NCI-H1694 treated with DMSO at 0.1 percent for 48 hours (cell line): Measurements from ENCODE around the gene IGFBP4.
A peak's percentile ranks its signal among the peaks of the same experiment; 100 is the strongest.
"Not testable (repeated sequence)": the region's sequence is repeated elsewhere in the genome, so short reads cannot be mapped to it uniquely, and the experiment has no call there.

Experiments
- DNase-seq: peaks from one replicate; lab custom pipeline; 2025; lab: John Stamatoyannopoulos, UW

The IGFBP4 gene

DNA sequence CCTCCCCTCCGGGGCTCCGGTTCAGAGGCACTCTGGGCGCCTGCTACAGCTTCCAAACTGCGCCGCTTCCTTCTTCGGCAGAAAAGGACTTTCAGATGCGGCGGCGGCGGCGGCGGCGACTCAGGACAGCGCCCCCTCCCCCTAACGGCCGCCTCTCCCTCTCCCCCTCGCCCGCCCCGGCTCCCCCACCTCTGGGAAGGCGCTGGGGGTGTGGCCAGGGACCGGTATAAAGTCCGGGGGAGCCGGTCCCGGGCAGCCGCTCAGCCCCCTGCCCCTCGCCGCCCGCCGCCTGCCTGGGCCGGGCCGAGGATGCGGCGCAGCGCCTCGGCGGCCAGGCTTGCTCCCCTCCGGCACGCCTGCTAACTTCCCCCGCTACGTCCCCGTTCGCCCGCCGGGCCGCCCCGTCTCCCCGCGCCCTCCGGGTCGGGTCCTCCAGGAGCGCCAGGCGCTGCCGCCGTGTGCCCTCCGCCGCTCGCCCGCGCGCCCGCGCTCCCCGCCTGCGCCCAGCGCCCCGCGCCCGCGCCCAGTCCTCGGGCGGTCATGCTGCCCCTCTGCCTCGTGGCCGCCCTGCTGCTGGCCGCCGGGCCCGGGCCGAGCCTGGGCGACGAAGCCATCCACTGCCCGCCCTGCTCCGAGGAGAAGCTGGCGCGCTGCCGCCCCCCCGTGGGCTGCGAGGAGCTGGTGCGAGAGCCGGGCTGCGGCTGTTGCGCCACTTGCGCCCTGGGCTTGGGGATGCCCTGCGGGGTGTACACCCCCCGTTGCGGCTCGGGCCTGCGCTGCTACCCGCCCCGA, at the start of gene IGFBP4:
Gene IGFBP4, plus strand, starts transcription at position 255 of the 792 bp plus-strand sequence. Its CDS starts 286 bp downstream, at position 541.
- peak; percentile 52 for DNase-seq

GRCh38 chr17:40399185-40399584, 44.1 kb upstream of the IGFBP4 start:
- peak; percentile 72 for DNase-seq

DNA sequence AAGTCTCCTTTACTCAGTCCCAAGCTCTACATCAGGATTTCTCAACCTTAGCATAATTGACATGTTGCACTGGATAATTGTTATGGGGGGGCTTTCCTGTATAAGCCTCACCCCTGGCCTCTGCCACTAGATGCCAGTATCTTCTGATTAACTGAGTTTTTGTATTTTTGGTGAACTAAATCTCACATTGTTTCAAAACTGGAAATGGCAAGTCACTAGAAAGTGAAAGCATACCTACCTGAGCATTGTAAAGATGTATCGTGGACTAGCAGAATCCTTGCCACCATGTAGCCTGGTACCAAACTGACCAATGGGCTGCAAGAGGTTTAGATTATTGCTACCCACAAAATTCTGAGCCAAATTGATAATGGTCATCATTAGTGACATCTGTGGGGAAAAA, 40.6 kb upstream of the IGFBP4 start:
- DNase-seq = no peak

DNA sequence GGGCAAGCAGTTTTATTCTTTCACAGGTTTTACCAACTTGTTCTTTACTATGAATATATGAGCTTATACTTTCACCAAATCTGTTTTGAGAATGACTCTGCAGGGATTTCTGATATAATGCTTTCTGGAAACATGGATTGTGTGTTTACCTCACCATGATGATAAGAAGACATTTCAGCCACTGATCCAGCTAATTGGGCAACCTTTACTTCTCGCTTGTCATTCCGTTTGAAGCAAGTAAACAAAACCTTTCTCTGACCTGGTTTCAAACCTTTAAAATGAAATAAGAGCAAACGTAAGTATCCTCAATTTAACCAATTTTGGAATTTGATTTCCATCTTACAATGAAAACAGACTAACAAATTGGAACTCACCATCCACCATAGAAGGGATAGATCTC, 39.2 kb upstream of the IGFBP4 start:
- no peak for DNase-seq

DNA sequence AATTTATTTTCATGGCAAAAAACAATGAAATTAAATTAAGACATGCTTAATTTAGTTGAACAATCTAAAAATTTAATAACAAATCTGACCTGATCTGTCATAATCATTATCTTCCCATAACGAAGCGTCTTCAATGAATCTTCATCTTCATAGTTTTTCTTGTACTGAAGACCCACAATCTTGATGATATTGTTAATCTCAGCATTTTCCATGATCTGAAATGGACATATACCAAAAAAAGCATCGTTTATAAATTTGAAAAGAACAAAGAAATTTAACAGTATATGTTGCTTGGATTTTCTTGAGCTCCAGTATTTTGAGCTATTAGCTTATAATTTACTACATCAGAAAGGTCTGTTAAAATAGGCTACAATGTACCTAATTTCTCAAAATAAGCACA, 35.8 kb upstream of the IGFBP4 start:
- DNase-seq = no peak

DNA sequence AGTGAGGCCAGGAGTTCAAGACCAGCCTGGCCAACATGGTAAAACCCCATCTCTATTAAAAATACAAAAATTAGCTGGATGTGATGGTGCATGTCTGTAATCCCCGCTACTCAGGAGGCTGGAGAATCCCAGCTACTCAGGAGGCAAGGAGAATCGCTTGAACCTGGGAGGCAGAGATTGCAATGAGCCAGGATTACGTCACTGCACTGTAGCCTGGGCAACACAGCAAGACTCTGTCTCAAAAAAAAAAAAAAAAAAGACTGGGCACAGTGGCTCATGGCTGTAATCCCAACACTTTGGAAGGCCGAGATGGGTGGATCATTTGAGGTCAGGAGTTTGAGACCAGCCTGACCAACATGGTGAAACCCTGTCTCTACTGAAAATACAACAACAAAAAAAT, 33.7 kb upstream of the IGFBP4 start:
- not testable (repeated sequence) for DNase-seq

GRCh38 chr17:40410082-40410481, 33.2 kb upstream of the IGFBP4 start:
- no peak for DNase-seq

GRCh38 chr17:40411821-40412220, 31.4 kb upstream of the IGFBP4 start:
- DNase-seq = no peak

GRCh38 chr17:40412880-40413279, 30.4 kb upstream of the IGFBP4 start:
- no peak for DNase-seq

DNA sequence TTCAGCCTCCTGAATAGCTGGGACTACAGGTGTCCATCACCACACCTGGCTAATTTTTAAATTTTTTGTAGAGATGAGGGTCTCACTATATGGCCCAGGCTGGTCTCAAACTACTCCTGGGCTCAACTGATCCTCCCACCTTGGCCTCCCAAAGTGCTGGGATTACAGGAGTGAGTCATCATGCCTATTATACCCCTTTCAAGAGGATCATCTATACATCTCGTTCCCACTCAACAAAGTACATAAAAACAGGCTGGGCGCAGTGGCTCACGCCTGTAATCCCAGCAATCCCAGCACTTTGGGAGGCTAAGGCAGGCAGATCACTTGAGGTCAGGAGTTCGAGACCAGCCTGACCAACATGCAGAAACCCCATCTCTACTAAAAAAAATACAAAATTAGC, 28.9 kb upstream of the IGFBP4 start:
- not testable (repeated sequence) for DNase-seq

DNA sequence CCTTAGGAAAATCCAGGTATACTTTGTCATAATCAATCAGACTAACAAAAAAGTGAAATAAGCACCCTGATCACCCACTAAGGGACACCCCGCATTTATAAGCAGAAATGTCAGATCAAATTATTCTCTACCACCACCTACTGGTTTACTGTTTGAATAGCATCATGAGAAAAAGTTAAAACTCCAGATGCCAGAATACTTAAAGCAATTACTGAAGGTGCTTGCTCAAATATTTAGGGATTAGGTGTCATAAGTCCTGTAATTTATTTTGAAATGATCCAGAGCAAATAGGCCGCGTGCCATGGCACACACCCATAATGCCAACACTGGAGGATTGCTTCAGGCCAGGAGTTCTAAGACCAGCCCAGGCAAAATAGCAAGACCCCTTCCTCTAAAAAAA, 27.9 kb upstream of the IGFBP4 start:
- DNase-seq = peak; percentile 42

DNA sequence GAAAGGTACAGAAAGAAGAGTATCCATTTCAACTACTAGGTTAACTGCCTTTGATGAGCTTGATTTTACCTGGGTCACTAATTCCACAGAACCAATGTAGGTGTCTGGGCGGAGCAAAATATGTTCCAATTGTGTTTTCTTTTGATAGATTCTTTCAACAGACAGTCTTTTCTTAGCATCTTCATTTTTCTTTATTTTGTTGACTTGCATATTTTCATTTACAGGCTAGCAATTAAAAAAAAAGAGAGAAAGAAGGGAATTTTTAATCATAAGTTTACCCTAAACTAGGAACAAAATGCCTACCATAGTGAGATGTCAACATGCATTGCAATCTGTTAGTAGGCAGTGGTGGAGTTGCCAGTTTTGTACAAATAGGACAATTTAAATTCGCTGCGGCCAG, 26.6 kb upstream of the IGFBP4 start:
- no peak for DNase-seq

DNA sequence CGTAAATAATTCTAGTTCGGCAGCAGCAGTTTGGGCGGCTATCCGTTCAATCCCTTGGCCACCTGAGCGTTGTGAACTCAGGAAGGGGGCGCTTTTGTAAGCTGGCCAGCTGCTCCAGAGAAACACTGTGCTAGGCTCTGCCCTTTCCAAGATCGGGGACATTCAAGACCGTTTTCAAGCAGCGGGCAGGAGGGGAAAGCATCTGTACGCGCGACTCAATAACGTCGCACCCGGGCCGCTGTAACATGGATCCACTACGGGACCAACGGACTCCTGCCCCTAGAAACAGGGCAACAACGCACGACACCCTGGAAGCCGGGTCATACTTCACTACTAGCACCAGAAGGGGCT, 26.0 kb upstream of the IGFBP4 start:
- DNase-seq = peak; percentile 20

DNA sequence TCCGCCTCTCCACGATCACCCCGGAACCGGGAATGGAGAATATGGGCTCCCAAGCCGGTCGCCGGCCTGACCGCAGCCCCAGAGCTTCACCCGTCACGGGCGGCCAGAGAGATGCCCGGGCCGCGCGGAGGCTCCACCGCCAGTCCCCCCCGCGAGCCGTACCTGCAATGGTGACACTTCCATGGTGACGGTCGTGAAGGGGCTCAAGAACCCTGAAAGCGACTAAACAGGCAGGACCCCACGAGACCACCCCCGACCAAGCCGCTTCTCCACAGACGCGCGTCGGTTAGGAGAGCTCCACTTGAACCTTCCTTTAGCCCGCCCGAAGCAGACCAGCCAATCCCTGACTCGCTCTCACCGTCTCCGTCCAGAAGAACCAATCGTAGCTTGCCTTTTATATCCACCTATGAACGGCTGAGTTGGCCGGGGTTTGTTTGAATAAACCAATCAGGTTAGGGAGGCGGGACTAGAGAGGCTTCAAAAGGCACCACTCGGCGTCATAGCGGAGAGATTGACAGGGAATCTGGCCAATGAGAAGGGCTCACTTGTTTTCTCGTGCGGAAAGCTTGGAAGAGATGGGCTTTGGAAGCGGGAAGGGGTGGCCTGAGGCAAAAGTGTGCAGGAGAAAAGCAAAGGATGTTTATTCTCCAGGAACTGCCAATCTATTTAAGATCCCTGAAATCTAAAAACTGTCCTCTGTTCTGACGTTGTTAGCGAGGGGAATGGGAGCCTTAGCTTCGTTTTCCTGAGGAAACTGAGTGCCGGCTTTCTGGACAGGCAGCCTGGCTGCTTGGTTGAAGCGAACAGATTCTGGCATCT, 25.4 kb upstream of the IGFBP4 start, which contains the start of gene TOP2A:
Gene TOP2A, minus strand, starts transcription at position 288 of the 819 bp plus-strand sequence. Its CDS starts 105 bp downstream, at position 183.
- DNase-seq = peak; percentile 99

DNA sequence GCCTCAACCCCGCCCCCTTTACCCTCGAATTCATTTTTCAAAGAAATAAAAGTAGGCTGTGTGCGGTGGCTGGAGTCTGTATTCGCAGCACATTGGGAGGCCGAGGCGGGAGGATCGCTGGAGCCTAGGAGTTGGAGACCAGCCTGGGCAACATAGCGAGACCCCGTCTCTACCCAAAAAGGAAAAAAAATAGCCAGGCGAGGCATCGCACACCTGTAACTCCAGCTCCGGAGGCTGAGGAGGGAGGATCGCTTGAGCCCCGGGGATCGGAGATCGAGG, 24.9 kb upstream of the IGFBP4 start:
- no peak for DNase-seq

DNA sequence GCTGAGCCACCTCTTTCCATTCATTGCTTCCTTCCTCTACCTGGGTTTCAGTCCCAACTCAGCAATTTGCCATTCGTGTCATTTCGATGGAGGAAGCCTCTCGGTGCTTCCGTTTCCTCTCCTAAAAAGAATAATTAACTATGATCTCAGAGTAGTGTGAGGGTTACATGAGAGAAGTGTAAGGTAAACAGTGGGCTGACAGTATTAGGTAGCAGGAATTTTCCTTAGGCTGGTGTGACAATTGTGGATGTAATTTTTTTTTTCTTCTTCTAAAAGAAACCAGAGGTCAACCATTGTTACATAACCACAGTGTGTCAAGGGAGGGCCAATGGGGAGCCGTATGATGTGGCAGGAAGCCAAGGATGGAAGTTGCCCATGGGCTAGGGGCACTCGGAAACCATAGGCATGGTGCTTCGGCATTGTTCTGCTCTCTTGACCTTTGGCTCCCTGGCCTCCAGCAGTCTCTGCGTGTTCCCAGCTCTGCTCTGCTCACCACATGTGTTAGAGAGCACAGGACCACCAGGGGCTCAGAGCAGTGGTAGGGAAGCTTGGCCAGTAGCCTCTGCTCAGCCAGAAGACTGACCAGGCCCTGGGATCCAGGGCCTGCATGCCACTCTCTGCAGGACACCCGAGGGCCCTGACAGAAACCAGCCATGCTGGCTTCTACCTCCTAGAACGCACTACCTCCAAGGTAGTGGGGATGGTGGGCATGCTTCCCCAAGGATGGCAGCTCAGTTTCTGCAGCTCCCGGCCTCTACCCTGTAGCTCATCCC, 23.5 kb upstream of the IGFBP4 start:
- DNase-seq = no peak

GRCh38 chr17:40422990-40423633, 20.1 kb upstream of the IGFBP4 start:
- DNase-seq = no peak

GRCh38 chr17:40425741-40426140, 17.5 kb upstream of the IGFBP4 start:
- no peak for DNase-seq

- DNase-seq = no peak
Observed at GRCh38 chr17:40427002-40427491, 16.2 kb upstream of the IGFBP4 start.

DNA sequence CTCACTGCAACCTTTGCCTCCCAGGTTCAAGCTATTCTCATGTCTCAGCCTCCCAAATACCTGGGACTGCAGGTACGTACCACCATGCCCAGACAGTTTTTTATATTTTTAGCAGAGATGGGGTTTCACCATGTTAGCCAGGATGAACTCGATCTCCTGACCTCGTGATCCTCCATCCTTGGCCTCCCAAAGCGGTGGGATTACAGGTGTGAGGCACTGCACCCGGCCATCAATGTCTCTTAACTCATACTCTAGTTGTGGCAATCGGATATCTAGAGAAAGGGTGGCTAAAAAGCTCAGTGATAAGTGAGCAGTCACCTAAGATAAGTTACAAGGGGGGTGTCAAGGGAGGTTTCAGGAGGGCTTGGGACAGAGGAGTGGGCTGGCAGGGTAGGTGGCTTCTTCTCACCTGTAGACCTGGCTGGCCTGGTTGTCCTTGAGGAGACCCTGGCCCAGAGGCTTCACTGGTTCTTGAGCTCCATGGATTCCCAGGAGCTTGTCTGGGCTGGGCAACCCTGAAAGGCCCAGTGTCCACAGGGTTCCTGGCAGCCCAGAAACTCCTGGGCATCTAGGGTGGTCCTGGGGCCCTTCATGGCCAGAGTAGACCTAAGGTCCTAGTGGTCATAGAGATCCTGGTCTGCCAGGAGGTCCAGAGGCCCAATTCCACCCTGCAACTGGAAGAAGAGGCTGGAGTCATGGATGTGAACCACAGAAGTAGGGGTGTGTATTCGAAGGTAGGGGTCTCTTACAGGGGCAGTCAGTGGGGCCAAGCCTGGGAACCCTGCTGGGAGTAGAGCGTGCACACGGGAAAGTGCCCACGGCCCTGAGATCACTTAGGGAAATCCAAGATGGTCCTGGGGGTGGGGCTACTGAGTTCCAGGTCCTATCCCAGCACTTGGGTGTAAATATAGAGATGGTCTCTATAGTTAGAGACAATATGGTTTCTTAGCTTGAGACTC, 12.7 kb upstream of the IGFBP4 start:
- DNase-seq = no peak

DNA sequence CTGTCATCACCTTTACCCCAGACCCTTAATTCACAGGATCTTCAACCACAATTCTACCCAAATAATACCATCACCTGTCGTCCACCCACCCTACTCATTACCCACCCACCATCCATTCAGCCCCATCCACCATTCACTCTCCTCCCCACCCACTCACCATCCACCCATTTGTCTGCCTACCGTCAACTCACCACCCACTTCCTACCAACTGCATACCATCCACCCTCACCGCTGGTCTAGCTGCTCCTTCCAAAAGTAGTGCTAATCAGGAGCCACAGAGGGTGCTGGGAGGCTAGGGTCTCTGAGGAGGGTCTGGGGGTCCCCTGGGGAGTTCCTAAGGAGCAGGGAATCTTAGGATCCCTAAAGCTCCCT, 12.0 kb upstream of the IGFBP4 start:
- no peak for DNase-seq
